Thyroid gland (tissue), 4 donors: ENCODE data around the gene PLXDC2. TPM values are rescaled to one million over a fixed set of nuclear protein-coding genes. Genes with fewer than 3 reads are reported as not detected.
A peak's percentile ranks its signal among the peaks of the same experiment; 100 is the strongest.

ENCODE experiments used
- DNase-seq, 2 donors: peaks; one replicate each; pipeline ENCODE4 v3.0.0-alpha.2; 2019
- H3K27ac ChIP-seq, 3 donors: fragments of 200-600 bp; sonication (generic); 1 replicate in 2 of 3; 2 replicates in 1 of 3; pipeline ENCODE4 v1.5.1; 2016 to 2019; ENCODE audit warnings: mild to moderate bottlenecking in 1 of 3, moderate library complexity in 1 of 3
- H3K27me3 ChIP-seq: fragments of 200-600 bp; sonication (generic); one replicate; pipeline ENCODE4 v1.5.1; 2019
- H3K36me3 ChIP-seq, 2 donors: fragments of 200-600 bp; sonication (generic); one replicate each; pipeline ENCODE4 v1.5.1; 2016 to 2019
- H3K4me1 ChIP-seq, 2 donors: fragments of 200-600 bp; sonication (generic); one replicate each; pipeline ENCODE4 v1.5.1; 2017 to 2019
- H3K4me3 ChIP-seq, 3 donors: fragments of 200-600 bp; sonication (generic); replicated peaks in 1 of 3; 1 replicate in 2 of 3; 2 replicates in 1 of 3; pipeline ENCODE4 v1.5.1; 2016; ENCODE audit warnings: mild to moderate bottlenecking in 1 of 3
- H3K9me3 ChIP-seq: fragments of 200-600 bp; sonication (generic); one replicate; pipeline ENCODE4 v1.5.1; 2017
- CTCF ChIP-seq, 6 experiments: fragments of 200-600 bp in 3 of 6; fragments of 450-650 bp in 3 of 6; sonication (generic) in 3 of 6; IDR thresholded peaks; one replicate each; pipeline ENCODE4 v1.5.1; 2016 to 2019; ENCODE audit warnings: antibody characterized with exemption in 6 of 6, mild to moderate bottlenecking in 2 of 6, inconsistent platforms in 1 of 6, moderate library complexity in 1 of 6
- POLR2A ChIP-seq, 2 donors: fragments of 450-650 bp; IDR thresholded peaks; one replicate each; pipeline ENCODE4 v1.6.1; 2017; ENCODE audit warnings: antibody characterized with exemption in 2 of 2, mild to moderate bottlenecking in 2 of 2, moderate library complexity in 1 of 2
- whole genome bisulfite sequencing, 2 donors: methylation state at CpG; one replicate each; pipeline ENCODE4 v1.1.5; 2017; 5-methylcytosine and 5-hydroxymethylcytosine counted together
- intact Hi-C: fragments of 100-400 bp; cut with DNase I; formaldehyde crosslinking; loops from one replicate; pipeline ENCODE4 v1.15.1; 2023
- total RNA-seq, 4 donors: library from RNA; depleted of rRNA; stranded (reverse); fragments of >200 nt; gene quantifications; one replicate each; pipeline ENCODE4 v1.2.3, GENCODE V29; 2016

PLXDC2 gene
- total RNA-seq, 4 donors from 2014 or later: 44.6 to 91.0 (median 47.6) TPM

- Histone ChIP-seq H3K4me1 (peaks cover 4 to 6% of the 10 kb centered on the region in 2 donors), H3K9me3 (no peaks in the 10 kb centered on the region), H3K4me3 (no peak overlapping the region), H3K27me3 (no peaks in the 10 kb centered on the region), H3K27ac (no peak overlapping the region), H3K36me3 (no peaks in the 10 kb centered on the region)
- DNase-seq: no peak
- 95 to 96% methylated on average over 3 of the region's 3 CpGs for WGBS, 2 donors
- TF ChIP-seq CTCF (IDR thresholded peaks at IDR 0.05) (no peak), POLR2A (IDR thresholded peaks at IDR 0.05) (no peak)
- intact Hi-C loops: no loop called here
Measured at GRCh38 chr10:20002657-20003056, 186.4 kb downstream of the PLXDC2 start.

- peak; percentile 57 to 62 for DNase-seq
Measured at GRCh38 chr10:20004087-20004523, 187.9 kb downstream of the PLXDC2 start.

GRCh38 chr10:20005638-20006037 lies 189.4 kb downstream of the PLXDC2 start:
- H3K36me3 ChIP-seq: no peaks in the 10 kb centered on the region
- H3K27ac ChIP-seq: no peak overlapping the region
- WGBS, 2 donors: 89 to 90% methylated on average over 8 of the region's 8 CpGs
- H3K4me1 ChIP-seq: peaks cover 4 to 6% of the 10 kb centered on the region in 2 donors
- TF ChIP-seq POLR2A (IDR thresholded peaks at IDR 0.05) (no peak), CTCF (IDR thresholded peaks at IDR 0.05) (no peak)
- DNase-seq: no peak
- no peaks in the 10 kb centered on the region for H3K27me3 ChIP-seq
- H3K9me3 ChIP-seq: no peaks in the 10 kb centered on the region
- intact Hi-C loops: no loop called here
- no peak overlapping the region for H3K4me3 ChIP-seq

More at GRCh38 chr10:20004087-20004523, 187.9 kb downstream of the PLXDC2 start:
- Histone ChIP-seq H3K27ac (peak overlapping the region in 2 of 3 donors; percentile 33 to 64), H3K9me3 (no peaks in the 10 kb centered on the region), H3K4me3 (no peak overlapping the region), H3K36me3 (no peaks in the 10 kb centered on the region), H3K27me3 (no peaks in the 10 kb centered on the region), H3K4me1 (peaks cover 4 to 6% of the 10 kb centered on the region in 2 donors)
- WGBS, 2 donors: 62 to 65% methylated on average over 3 of the region's 3 CpGs
- intact Hi-C loops: no loop called here
- TF ChIP-seq POLR2A (IDR thresholded peaks at IDR 0.05) (no peak), CTCF (IDR thresholded peaks at IDR 0.05) (no peak)

- H3K27me3 ChIP-seq: no peaks in the 10 kb centered on the region
- H3K36me3 ChIP-seq: no peaks in the 10 kb centered on the region
- no peaks in the 10 kb centered on the region for H3K9me3 ChIP-seq
- no peak for DNase-seq
- peaks cover 4 to 6% of the 10 kb centered on the region in 2 donors for H3K4me1 ChIP-seq
- no peak overlapping the region for H3K4me3 ChIP-seq
- H3K27ac ChIP-seq: no peak overlapping the region
- no peak for TF ChIP-seq CTCF (IDR thresholded peaks at IDR 0.05)
- no peak for TF ChIP-seq POLR2A (IDR thresholded peaks at IDR 0.05)
- WGBS, 2 donors: 56 to 61% methylated on average over 4 of the region's 4 CpGs
- intact Hi-C loops: no loop called here
Measured at GRCh38 chr10:20006169-20006870, 190.1 kb downstream of the PLXDC2 start.

GRCh38 chr10:20007426-20007825 lies 191.2 kb downstream of the PLXDC2 start:
- H3K9me3 ChIP-seq: no peaks in the 10 kb centered on the region
- WGBS, 2 donors: 76 to 96% methylated on average over 1 of the region's 1 CpG
- TF ChIP-seq CTCF (IDR thresholded peaks at IDR 0.05) (no peak), POLR2A (IDR thresholded peaks at IDR 0.05) (no peak)
- no peak for DNase-seq
- H3K27ac ChIP-seq: no peak overlapping the region
- H3K36me3 ChIP-seq: no peaks in the 10 kb centered on the region
- H3K4me3 ChIP-seq: no peak overlapping the region
- H3K27me3 ChIP-seq: no peaks in the 10 kb centered on the region
- intact Hi-C loops: no loop called here
- peaks cover 4 to 6% of the 10 kb centered on the region in 2 donors for H3K4me1 ChIP-seq
